ENCODE data around the gene ADAMTSL3. TPM values are rescaled to one million over a fixed set of nuclear protein-coding genes. Genes with fewer than 3 reads are reported as not detected.

The ADAMTSL3 gene
- total and polyA plus RNA-seq, 11 donors = 1.3 to 13.2 (median 7.3) TPM

DNA sequence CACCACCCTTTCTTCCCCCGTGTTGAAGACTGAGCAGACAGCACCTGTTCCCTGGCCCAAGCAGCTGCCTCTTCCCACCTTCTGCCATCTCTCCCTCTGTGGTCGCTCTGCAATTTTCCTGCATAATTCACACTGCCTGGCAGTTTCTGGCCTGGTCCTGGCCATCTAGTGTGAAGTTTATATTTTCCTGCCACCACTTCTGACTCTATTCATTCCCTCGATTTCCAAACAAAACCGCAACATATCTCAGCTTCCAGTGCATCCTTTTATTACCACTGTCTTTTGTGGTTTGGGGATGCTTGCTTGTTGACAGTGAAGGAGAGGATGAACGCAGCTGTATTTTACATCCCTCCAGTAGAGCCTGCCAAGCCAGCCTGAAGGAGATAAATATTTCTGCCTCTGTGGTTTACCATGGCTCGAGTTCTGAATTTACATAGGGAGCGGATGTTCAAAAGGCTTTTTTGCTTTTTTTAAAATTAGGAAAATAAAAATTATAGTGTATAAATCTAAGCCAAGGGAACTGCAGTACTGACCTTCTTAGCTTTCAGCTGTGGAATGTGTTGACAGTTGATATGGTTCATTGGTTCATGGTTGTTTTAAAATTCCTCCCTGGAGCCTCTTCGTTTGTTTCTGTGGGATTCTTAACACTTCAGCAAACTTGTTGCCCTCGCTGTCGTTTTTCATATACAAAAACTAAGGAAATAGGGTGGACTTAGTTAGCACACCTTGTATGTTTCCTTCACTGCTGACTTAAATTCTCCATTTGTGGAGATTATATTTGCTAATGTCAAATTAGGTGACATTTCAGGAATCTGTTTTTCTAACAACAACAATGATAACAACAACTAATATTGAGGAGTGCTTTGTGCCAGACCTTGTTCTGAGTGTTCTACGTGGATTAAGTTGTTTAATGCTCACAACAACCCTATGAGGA lies 250.5 kb downstream of the ADAMTSL3 start:
- DNase-seq = peak in 1 of 5 donors; percentile 21
- Histone ChIP-seq H3K27ac (peak overlapping the region in 4 of 12 donors; percentile 21 to 73 (median 42)), H3K36me3 (peaks cover 0 to 35% (median 5%) of the 10 kb centered on the region in 9 donors), H3K4me1 (peaks cover 0 to 12% (median 5%) of the 10 kb centered on the region in 12 donors), H3K4me3 (no peak overlapping the region), H3K9me3 (peaks cover 0 to 16% (median 3%) of the 10 kb centered on the region in 12 donors), H3K27me3 (no peaks in the 10 kb centered on the region)
- WGBS, 4 donors = 54 to 59% (median 56%) methylated on average over 11 of the region's 11 CpGs
- no peak for TF ChIP-seq POLR2A (IDR thresholded peaks at IDR 0.05)
- no peak for TF ChIP-seq CTCF (IDR thresholded peaks at IDR 0.05)
- peak in 2 of 4 donors; percentile 54 to 59 for ATAC-seq
- intact Hi-C loops (cut with DNase I) = no loop called here

- H3K27me3 ChIP-seq = no peaks in the 10 kb centered on the region
- 85 to 90% (median 89%) methylated on average over 5 of the region's 5 CpGs for WGBS, 4 donors
- H3K36me3 ChIP-seq = peaks cover 0 to 22% (median 0%) of the 10 kb centered on the region in 9 donors
- peaks cover 0 to 12% (median 5%) of the 10 kb centered on the region in 12 donors for H3K4me1 ChIP-seq
- no peak overlapping the region for H3K4me3 ChIP-seq
- ATAC-seq (no peak), DNase-seq (no peak)
- intact Hi-C loops (cut with DNase I) = no loop called here
- H3K9me3 ChIP-seq = peaks cover 0 to 16% (median 3%) of the 10 kb centered on the region in 12 donors
- H3K27ac ChIP-seq = peak overlapping the region in 1 of 12 donors; percentile 73
- TF ChIP-seq CTCF (IDR thresholded peaks at IDR 0.05) (no peak), POLR2A (IDR thresholded peaks at IDR 0.05) (no peak)
These were observed 251.8 kb downstream of the ADAMTSL3 start for GRCh38 chr15:83905556-83906273.

DNA sequence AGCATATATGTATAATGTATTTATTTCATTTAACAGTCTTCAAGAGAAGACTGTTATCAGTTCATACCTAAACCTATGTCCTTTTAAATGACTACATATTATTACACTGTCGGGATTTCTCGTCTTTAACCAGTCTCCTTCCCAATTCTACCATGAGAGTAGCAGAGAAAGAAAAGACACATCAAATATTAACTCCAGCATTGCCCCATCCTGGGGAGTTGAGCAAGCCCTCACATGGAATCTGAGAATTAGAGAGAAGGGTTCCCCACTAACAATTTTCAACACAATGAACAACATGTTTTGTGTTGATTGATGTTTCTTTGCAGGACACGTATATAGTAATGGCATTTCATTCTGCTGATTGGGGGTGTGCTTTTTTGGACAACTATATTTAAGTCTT lies 257.4 kb downstream of the ADAMTSL3 start:
- no peak for TF ChIP-seq POLR2A (IDR thresholded peaks at IDR 0.05)
- TF ChIP-seq CTCF (IDR thresholded peaks at IDR 0.05) = no peak
- Histone ChIP-seq H3K36me3 (peaks cover 0 to 37% (median 0%) of the 10 kb centered on the region in 9 donors), H3K9me3 (peaks cover 0 to 16% (median 3%) of the 10 kb centered on the region in 12 donors), H3K4me3 (no peak overlapping the region), H3K27me3 (no peaks in the 10 kb centered on the region), H3K4me1 (no peaks in the 10 kb centered on the region), H3K27ac (no peak overlapping the region)
- intact Hi-C loops (cut with DNase I) = loop anchor here in 1 of 10 donors (10.0 kb wide), 1 partner anchor 53 kb away; no protein-coding TSS in a partner anchor
- ATAC-seq = no peak
- 61 to 92% (median 71%) methylated on average over 3 of the region's 3 CpGs for WGBS, 4 donors
- DNase-seq = no peak

GRCh38 chr15:83912343-83912742 lies 258.4 kb downstream of the ADAMTSL3 start:
- DNase-seq = no peak
- TF ChIP-seq CTCF (IDR thresholded peaks at IDR 0.05) (no peak), POLR2A (IDR thresholded peaks at IDR 0.05) (no peak)
- Histone ChIP-seq H3K9me3 (peaks cover 0 to 16% (median 3%) of the 10 kb centered on the region in 12 donors), H3K27me3 (no peaks in the 10 kb centered on the region), H3K4me3 (no peak overlapping the region), H3K36me3 (peaks cover 0 to 44% (median 0%) of the 10 kb centered on the region in 9 donors), H3K27ac (no peak overlapping the region), H3K4me1 (no peaks in the 10 kb centered on the region)
- ATAC-seq = no peak
- 81 to 89% (median 84%) methylated on average over 2 of the region's 2 CpGs for WGBS, 4 donors
- intact Hi-C loops (cut with DNase I) = loop anchor here in 1 of 10 donors (10.0 kb wide), 1 partner anchor 52 kb away; no protein-coding TSS in a partner anchor

Data from heart left ventricle (tissue), 16 donors.